K562 (cell line): ENCODE results near the gene BSPRY. TPM values are rescaled to one million over a fixed set of nuclear protein-coding genes. Genes with fewer than 3 reads are reported as not detected.

ENCODE experiments used
- CAMTA2 ChIP-seq: fragments of 250-450 bp; sonication (Bioruptor Pico); conservative IDR thresholded peaks from 2 replicates; pipeline ENCODE4 v1.5.1; 2022
- CEBPZ ChIP-seq: fragments of 150-350 bp; IDR thresholded peaks from 2 replicates; pipeline ENCODE4 v1.6.1; 2014; ENCODE audit warnings: low read depth, mild to moderate bottlenecking, low read length, borderline replicate concordance
- CHD4 ChIP-seq: fragments of 200-600 bp; sonication (generic); IDR thresholded peaks from 3 replicates; pipeline ENCODE4 v1.6.1; 2012; ENCODE audit warnings: low read depth, mild to moderate bottlenecking, mixed read lengths, low read length, inconsistent platforms; ENCODE audit not compliant: insufficient read depth, insufficient replicate concordance, poor library complexity, severe bottlenecking
- EGR1 ChIP-seq: fragments of 450-650 bp; conservative IDR thresholded peaks from 2 replicates; pipeline ENCODE4 v1.6.1; 2017; ENCODE audit warnings: mild to moderate bottlenecking
- FOS ChIP-seq: IDR thresholded peaks from 3 replicates; pipeline ENCODE4 v1.6.1; 2011; ENCODE audit not compliant: insufficient read length; ENCODE audit errors: extremely low read depth
- GATAD2B ChIP-seq: fragments of 450-650 bp; IDR thresholded peaks from 2 replicates; pipeline ENCODE4 v1.6.1; 2017; ENCODE audit warnings: mild to moderate bottlenecking, borderline replicate concordance
- MCM7 ChIP-seq, 2 experiments: fragments of 450-650 bp; IDR thresholded peaks; 2 replicates each; pipeline ENCODE4 v1.6.1; 2016 to 2018
- MGA ChIP-seq: fragments of 450-650 bp; IDR thresholded peaks from 2 replicates; pipeline ENCODE4 v1.6.1; 2016; ENCODE audit warnings: mild to moderate bottlenecking, moderate library complexity
- POLR2AphosphoS5 ChIP-seq: IDR thresholded peaks from 2 replicates; pipeline ENCODE4 v1.6.1; 2011; ENCODE audit warnings: mild to moderate bottlenecking, low read depth, low read length, moderate library complexity; ENCODE audit not compliant: control insufficient read depth, insufficient read depth
- TRIM28 ChIP-seq: fragments of 450-650 bp; IDR thresholded peaks from 2 replicates; pipeline ENCODE4 v1.6.1; 2017
- ZNF316 ChIP-seq: fragments of 450-650 bp; IDR thresholded peaks from 2 replicates; pipeline ENCODE4 v1.6.1; 2016
- ZNF408 ChIP-seq: fragments of 250-450 bp; sonication (Bioruptor Pico); IDR thresholded peaks from 2 replicates; pipeline ENCODE4 v1.4.0; 2020; ENCODE audit warnings: low read depth, mild to moderate bottlenecking, moderate library complexity
- ZNF778 ChIP-seq: fragments of 450-650 bp; formaldehyde crosslinking; IDR thresholded peaks from 2 replicates; pipeline ENCODE4 v1.4.0; 2020; ENCODE audit warnings: mild to moderate bottlenecking, moderate library complexity
- polyA plus RNA-seq, 8 experiments: library from polyadenylated mRNA; depleted of rRNA in 4 of 8; stranded (reverse) in 5 of 8; unstranded in 3 of 8; fragments of >200 nt; fragmentation: Nextera tagmentation in 2 of 8; fragmentation: Illumina TruSeq in 1 of 8; extraction: Ambion mirVana in 2 of 8; extraction: Trizol in 1 of 8; gene quantifications; 2 replicates each; pipeline versions ENCODE4 v1.2.1 to v1.2.3, GENCODE V29; 2011 to 2014; ENCODE audit warnings: inconsistent platforms in 1 of 8, missing spikeins in 1 of 8
- total RNA-seq, 7 experiments: library from RNA; depleted of rRNA in 6 of 7; stranded (reverse); fragments of >200 nt in 6 of 7; fragmentation: Illumina TruSeq in 2 of 7; extraction: Trizol in 2 of 7; gene quantifications; 2 replicates each; pipeline versions ENCODE4 v1.2.1 to v1.2.3, GENCODE V29; 2011 to 2021; ENCODE audit warnings: low replicate concordance in 1 of 7

BSPRY gene
- total and polyA plus RNA-seq, 9 of the 15 experiments (the other 6 are each of a cell fraction or from before 2014, with no cell fraction given) = 0.07 to 0.67 (median 0.18) TPM

DNA sequence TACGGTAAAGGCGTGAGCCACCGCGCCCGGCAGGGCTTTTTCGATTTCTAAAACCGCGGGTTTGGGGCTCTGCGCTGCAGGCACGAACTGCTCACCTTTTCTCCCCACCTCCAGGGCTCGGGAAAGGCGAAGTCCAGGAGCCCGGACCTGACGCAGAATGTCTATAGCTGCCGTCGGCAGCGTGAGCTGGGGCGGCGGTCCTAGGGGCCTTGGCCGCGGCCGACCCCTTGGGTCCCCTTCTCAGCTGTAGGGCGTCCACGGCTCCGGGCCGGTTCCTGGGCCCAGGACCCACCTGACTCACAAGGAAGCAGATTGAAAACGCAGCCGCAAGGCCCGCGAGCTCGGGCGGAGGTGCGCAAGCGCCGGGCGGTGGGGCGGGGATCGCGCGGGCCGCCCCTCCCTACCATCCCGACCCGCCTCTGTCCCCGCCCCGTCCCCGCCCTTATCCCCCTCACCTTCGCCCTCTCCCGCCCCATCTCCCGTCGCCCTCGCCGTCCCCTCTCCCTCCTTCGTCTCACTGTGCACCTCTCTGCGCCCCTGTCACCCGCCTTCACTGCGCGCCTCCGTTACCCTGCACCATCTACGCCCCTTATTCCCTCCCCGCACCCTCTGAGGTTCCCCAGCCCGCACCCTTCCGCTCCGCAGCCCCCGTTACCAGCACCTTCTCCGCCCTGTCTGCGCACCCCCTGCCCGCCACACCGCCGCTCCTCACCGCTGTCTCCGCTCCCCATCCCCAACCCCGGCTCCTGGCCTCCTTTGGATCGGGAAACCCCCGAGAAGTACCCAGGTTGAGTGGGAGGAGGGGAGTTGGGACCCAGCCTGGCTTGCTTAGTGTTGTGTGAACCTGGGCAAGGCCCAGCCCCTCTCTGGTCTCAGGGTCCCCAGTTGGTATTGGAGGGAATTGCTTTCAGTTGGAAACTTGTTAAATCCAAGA is 27.6 kb downstream of the BSPRY start, which contains the start of gene HDHD3 (continued):
- TF ChIP-seq MCM7 (IDR thresholded peaks at IDR 0.05) (no peak), FOS (no peak), CAMTA2 (CRISPR knock-in tag) (no peak), GATAD2B (no peak), POLR2AphosphoS5 (0 out of 2 replicates have a peak, but pooled peaks have one; percentile 36), ZNF408 (CRISPR knock-in tag) (no peak), MGA (peak; percentile 9; the same call in 1 of the 2 replicates), ZNF316 (peak; percentile 52), CEBPZ (no peak), EGR1 (0 out of 2 replicates have a peak, but pooled peaks have one; percentile 10), ZNF778 (CRISPR knock-in tag) (no peak), TRIM28 (no peak), CHD4 (no peak)
